Nephron progenitor cell (in vitro differentiated cells): ENCODE results near the gene PRPF4.
"Not testable (repeated sequence)": the region's sequence is repeated elsewhere in the genome, so short reads cannot be mapped to it uniquely, and the experiment has no call there.

Experiments
- DNase-seq: peaks from one replicate; pipeline ENCODE4 v3.0.0; 2021
- H3K27ac Mint-ChIP-seq: 2 replicates; pipeline ENCODE4 v1.8.0; 2021; ENCODE audit warnings: mild to moderate bottlenecking, moderate library complexity, mixed read lengths
- H3K27me3 Mint-ChIP-seq: 2 replicates; pipeline ENCODE4 v1.8.0; 2021; ENCODE audit warnings: mild to moderate bottlenecking, low read depth, mixed read lengths; ENCODE audit not compliant: poor library complexity
- H3K36me3 Mint-ChIP-seq: 2 replicates; pipeline ENCODE4 v1.8.0; 2021; ENCODE audit warnings: low read depth, mixed read lengths
- H3K4me1 Mint-ChIP-seq: 2 replicates; pipeline ENCODE4 v1.8.0; 2021; ENCODE audit warnings: mixed read lengths
- H3K4me3 Mint-ChIP-seq: 2 replicates; pipeline ENCODE4 v1.8.0; 2021; ENCODE audit warnings: mild to moderate bottlenecking, moderate library complexity, mixed read lengths
- H3K9me3 Mint-ChIP-seq: 2 replicates; pipeline ENCODE4 v1.8.0; 2021; ENCODE audit warnings: mild to moderate bottlenecking, moderate library complexity, mixed read lengths
- CTCF ChIP-seq: fragments of 200-600 bp; sonication (generic); IDR thresholded peaks from 2 replicates; pipeline ENCODE4 v1.5.0; 2021; ENCODE audit warnings: antibody characterized with exemption

The PRPF4 gene

GRCh38 chr9:113275157-113276131, at the start of gene PRPF4, which contains the start of gene CDC26:
TSS of gene PRPF4 (plus strand) at chr9:113275658. CDS start at chr9:113275744, 86 bp downstream.
TSS of gene CDC26 (minus strand) at chr9:113275572. CDS start at chr9:113272507, 3,065 bp downstream.
- H3K36me3 Mint-ChIP-seq, result peaks cover 42% of the 10 kb centered on the region
- H3K4me1 Mint-ChIP-seq, result peaks cover 21% of the 10 kb centered on the region
- peak; percentile 97 for DNase-seq
- TF ChIP-seq CTCF, result no peak
- H3K9me3 Mint-ChIP-seq, result no peaks in the 10 kb centered on the region
- no peaks in the 10 kb centered on the region for H3K27me3 Mint-ChIP-seq
- H3K27ac Mint-ChIP-seq, result no peak within 1 kb of the TSS
- H3K4me3 Mint-ChIP-seq, result no peak within 1 kb of the TSS

DNA sequence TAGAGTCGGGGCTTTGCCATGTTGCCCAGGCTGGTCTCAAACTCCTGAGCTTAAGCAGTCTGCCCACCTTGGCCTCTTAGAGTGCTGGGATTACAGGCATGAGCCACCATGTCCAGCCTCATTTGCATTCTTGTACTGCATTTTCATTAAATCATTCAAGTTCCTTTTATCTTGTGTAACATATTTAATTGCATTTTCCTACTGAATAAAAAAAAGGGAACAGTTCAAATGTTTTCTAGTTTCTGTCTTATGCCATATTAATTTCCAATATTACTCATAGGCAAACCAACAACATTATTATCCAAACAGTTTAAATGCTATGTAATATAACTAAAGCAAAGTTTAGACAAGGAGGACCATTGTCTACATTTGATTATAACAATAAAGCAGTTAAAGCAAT, 48.0 kb upstream of the PRPF4 start:
- H3K4me1 Mint-ChIP-seq, result peaks cover 17% of the 10 kb centered on the region
- H3K36me3 Mint-ChIP-seq, result peaks cover 5% of the 10 kb centered on the region
- no peaks in the 10 kb centered on the region for H3K27me3 Mint-ChIP-seq
- no peak for TF ChIP-seq CTCF
- DNase-seq, result no peak
- H3K27ac Mint-ChIP-seq, result no peak overlapping the region
- no peak overlapping the region for H3K4me3 Mint-ChIP-seq
- H3K9me3 Mint-ChIP-seq, result no peaks in the 10 kb centered on the region

GRCh38 chr9:113228130-113228665, 47.3 kb upstream of the PRPF4 start:
- no peak for TF ChIP-seq CTCF
- peaks cover 5% of the 10 kb centered on the region for H3K36me3 Mint-ChIP-seq
- H3K27me3 Mint-ChIP-seq, result no peaks in the 10 kb centered on the region
- peaks cover 10% of the 10 kb centered on the region for H3K4me1 Mint-ChIP-seq
- H3K27ac Mint-ChIP-seq, result no peak overlapping the region
- H3K4me3 Mint-ChIP-seq, result no peak overlapping the region
- DNase-seq, result no peak
- H3K9me3 Mint-ChIP-seq, result no peaks in the 10 kb centered on the region

DNA sequence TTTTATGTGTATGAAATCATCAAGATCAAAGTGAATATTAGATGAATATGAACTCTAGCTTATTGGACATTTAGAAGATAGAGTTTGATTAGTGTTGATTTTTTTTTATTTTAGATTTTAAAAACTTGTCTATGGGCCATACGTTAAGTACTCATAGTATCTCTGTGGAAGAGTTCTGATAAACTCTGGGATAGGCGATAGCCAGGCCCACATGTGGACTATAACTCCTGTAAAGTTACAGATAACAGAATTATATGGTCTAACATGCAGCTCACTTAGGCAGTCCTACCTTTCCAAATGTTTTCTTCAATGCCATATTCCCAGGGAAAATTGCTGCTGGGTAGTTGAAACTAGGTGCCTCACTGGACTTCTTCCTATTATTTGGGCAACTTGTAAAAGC, 43.8 kb upstream of the PRPF4 start:
- no peak for DNase-seq
- Mint-ChIP-seq H3K4me1 (no peaks in the 10 kb centered on the region), H3K4me3 (no peak overlapping the region), H3K36me3 (peaks cover 5% of the 10 kb centered on the region), H3K27me3 (no peaks in the 10 kb centered on the region), H3K27ac (no peak overlapping the region), H3K9me3 (no peaks in the 10 kb centered on the region)
- TF ChIP-seq CTCF, result no peak

DNA sequence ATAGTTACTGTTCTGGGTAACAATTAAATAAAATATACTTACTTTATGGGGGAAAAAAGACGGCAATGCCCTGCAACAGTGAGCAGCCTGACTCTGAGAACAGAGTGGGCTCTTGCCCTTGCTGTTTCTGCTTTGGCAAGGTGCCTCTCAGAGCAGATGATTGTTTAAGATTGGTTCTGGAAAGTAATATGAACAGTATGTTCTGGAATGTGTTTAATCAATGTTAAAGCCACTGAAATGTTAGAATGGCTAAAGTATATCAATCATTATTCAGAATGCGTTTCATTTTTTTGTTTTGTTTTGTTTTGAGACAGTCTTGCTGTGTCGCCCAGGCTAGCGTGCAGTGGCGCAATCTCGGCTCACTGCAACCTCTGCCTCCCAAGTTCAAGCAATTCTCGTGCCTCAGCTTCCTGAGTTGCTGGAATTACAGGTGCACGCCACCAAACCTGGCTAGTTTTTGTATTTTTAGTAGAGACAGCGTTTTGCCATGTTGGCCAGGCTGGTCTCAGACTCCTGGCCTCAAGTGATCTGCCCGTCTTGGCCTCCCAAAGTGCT, 39.7 kb upstream of the PRPF4 start:
- H3K4me1 Mint-ChIP-seq, H3K27me3 Mint-ChIP-seq, DNase-seq, H3K27ac Mint-ChIP-seq, H3K9me3 Mint-ChIP-seq, H3K36me3 Mint-ChIP-seq, H3K4me3 Mint-ChIP-seq: not testable (repeated sequence)

DNA sequence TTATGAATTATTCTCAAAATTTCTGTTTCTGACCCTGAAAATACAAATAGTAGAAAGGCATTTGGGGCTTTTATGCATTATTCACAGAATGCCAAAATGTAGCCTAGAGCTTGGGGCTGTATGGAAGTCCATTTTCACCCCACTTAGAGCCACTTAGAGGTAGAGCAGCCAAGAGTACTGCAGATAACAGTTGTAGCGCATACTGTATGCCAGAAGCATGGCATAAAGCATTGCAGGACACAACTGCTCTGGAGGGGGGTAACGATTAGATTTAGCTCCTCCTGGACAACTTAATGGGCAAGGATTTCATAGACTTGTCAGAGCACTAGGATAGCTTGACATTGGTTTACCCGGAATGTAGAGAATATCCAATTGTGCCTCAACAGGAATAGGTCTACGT, 38.4 kb upstream of the PRPF4 start:
- no peak for TF ChIP-seq CTCF
- DNase-seq, result no peak
- Mint-ChIP-seq H3K36me3 (no peaks in the 10 kb centered on the region), H3K9me3 (no peaks in the 10 kb centered on the region), H3K4me3 (no peak overlapping the region), H3K27me3 (no peaks in the 10 kb centered on the region), H3K27ac (no peak overlapping the region), H3K4me1 (peaks cover 7% of the 10 kb centered on the region)
